GM18519 (cell line): ENCODE measurements around the gene SH2D7.

ENCODE experiments used
- ATAC-seq: cut with Tn5 transposase; IDR thresholded peaks from one replicate; pipeline ENCODE4 v1.9.1; 2021; ENCODE audit warnings: mild to moderate bottlenecking, moderate library complexity; ENCODE audit not compliant: unreplicated experiment, low FRiP score

Gene SH2D7

GRCh38 chr15:78059110-78059839 lies 33.1 kb upstream of the SH2D7 start:
- ATAC-seq, result no peak

- ATAC-seq, result no peak
Measured at GRCh38 chr15:78060232-78060631, 32.1 kb upstream of the SH2D7 start.

DNA sequence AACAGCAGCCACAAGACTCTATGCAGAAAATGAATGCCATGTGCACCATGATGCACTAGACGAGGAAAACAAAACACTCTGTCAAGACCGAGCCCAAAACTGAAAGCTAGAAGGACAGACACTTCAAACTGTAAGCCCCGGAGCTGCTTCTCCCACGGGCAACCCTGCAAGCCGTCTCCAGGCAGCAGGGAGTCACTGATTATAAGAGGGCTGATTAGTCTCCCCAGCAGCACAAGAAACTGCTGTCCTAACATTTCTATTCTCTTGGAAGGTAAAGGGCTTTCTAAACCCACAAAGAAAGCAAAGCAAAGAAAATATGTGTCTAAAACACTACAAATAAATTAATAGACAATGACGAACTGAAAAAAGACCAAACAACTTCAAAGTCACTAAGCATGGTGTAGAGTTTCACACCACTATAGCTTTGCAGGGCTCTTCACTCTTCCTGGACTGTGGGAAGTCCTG lies 30.4 kb upstream of the SH2D7 start:
- no peak for ATAC-seq

DNA sequence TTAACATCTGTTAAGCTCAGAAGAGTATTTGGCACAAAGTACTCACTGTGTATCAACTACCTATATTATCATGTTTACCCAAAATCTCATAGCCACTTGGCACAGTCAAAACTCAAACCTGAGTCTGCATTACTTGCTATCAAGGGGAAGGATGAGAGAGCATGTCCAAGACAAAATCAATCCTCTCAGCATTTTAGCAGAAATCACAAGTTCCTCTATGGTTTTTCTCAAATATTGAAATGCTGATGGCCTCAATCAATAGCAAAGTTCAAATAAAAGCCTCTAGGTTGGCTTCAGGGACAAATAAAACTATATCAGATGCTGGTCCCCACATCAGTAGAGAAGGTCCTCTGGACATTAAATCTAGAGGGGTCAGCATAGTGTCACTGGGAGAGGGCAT lies 29.1 kb upstream of the SH2D7 start:
- ATAC-seq, result no peak

GRCh38 chr15:78063970-78064385 lies 28.4 kb upstream of the SH2D7 start:
- ATAC-seq, result no peak

- ATAC-seq, result no peak
Measured at GRCh38 chr15:78064544-78064943, 27.8 kb upstream of the SH2D7 start.

DNA sequence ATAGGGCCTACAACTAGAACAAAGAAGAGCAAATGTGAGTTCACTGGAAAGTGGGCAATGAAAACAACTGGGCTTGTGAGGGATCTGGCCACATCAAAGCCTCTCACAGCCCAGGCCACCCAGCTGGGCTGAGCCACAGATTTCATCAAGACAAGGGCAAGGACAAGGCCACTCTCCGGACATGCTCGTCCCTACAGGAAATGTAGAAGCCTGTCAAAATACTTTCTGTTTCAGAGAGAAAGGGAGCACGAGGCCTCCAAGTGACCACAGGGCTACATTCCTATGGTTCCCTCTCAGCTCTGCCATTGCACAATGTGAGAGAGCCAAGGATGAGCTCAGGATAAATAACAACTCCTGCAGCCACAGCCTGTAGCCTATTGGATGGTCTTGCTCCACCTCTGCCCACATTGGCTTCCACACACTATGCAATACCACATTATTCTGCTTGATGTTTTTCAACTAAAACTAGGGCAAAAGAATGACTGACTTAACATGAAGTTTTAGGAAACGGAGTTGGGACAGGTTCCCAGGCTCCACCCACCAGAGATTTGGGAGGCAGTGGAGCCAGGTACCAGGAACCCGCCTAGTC lies 27.0 kb upstream of the SH2D7 start:
- no peak for ATAC-seq

GRCh38 chr15:78065973-78066946 lies 26.1 kb upstream of the SH2D7 start:
- ATAC-seq, result no peak

GRCh38 chr15:78067328-78068228 lies 24.8 kb upstream of the SH2D7 start:
- ATAC-seq, result no peak

- no peak for ATAC-seq
Measured at GRCh38 chr15:78069052-78069414, 23.3 kb upstream of the SH2D7 start.

DNA sequence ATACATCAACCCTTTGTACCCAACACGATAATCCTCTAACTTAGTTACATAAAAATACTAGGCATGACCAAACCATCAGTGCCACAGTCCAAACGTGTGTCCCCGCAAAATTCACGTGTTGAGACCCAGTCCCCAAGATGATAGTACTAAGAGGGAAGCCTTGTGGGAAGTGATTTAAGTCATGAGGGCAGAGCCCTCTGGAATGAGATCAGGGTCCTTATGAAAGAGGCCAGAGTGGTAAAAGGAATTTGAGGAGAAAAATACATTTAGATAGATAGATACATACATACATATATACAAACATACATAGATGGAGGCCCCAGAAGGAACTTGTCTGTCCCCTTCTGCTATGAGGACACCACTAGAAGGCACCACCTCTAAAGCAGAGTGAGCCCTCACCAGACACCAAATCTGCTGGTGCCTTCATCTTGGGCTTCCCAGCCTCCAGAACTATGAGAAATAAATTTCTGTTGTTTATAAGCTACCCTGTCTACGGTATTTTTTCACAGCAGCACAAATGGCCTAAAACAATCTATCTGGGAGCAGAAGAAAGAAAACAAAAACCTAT lies 22.8 kb upstream of the SH2D7 start:
- ATAC-seq, result no peak

GRCh38 chr15:78070049-78070700 lies 22.2 kb upstream of the SH2D7 start:
- ATAC-seq, result no peak

- no peak for ATAC-seq
Measured at GRCh38 chr15:78071383-78071782, 21.0 kb upstream of the SH2D7 start.

- ATAC-seq, result no peak
Measured at GRCh38 chr15:78072080-78072892, 20.1 kb upstream of the SH2D7 start.

GRCh38 chr15:78073046-78073787 lies 19.1 kb upstream of the SH2D7 start:
- ATAC-seq, result no peak

DNA sequence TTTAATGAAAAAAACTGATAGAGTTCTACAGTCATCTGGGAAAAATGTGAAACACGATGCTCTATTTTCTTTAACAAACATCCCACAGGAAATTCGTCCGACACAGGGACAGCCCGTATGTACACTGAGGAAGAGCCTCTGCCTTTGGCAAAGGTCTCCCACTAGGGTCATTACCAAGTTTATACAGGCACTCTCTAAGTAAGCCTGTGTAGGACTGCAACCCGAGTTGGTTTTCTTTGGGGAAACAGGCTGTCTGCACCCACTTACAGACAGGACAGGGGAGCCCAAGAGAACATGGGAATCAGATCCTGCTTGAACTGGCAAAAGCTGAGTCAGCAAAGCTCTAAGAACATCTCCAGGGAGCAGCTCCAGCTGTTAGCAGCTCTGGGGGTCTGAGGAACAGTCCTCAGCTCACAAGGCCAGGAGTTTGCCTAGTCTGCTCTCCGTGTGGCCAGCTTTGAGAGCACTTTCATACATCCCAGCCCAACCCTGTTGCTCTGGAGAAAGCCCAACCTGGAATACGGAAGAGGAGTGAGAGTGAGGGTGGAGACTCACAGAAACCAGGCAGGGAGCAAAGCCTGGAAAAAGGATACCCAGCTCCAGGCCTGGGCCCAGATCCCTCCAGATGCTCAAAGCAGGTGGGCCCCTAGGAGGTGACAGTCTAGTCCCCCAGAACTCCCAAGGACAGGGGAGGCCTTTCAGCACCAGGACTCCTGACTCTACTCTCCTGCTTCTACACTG lies 16.7 kb upstream of the SH2D7 start:
- no peak for ATAC-seq
